ENCODE measurements around the gene TTL.
"Not testable (repeated sequence)": the region's sequence is repeated elsewhere in the genome, so short reads cannot be mapped to it uniquely, and the experiment has no call there.

TTL gene

DNA sequence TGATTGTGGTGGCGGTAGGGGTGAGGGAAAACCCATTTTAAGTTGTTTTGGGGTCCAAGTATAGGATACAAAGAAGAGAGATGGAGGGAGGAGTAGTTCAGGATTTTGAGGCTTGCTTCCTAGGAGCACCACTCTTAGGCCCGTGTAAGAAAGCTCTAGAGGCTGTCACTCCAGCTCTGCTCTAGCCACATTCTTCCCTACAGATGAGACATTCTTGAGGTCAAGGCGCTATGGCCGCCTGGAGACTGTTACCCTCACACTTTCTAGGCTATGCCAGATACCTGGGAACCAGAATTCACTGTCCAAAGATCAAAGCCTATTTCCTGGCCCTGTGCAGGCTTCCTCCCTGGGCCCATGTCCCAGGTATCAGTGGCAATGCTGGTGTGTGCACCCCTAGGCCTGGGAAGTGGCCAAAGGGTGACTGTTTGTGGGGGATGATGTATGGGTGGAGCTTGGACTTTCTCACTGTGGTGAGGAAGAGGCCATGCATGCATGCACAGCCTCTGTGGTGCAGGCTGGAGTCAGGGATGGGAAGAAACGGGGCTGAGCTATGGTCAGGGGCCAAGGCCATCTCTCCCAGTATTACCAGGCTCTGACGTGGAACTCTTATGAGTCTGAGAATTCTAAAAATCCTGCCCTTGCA, 7.0 kb upstream of the TTL start:
- no peak for DNase-seq (ENCODE audit: low spot score)

DNA sequence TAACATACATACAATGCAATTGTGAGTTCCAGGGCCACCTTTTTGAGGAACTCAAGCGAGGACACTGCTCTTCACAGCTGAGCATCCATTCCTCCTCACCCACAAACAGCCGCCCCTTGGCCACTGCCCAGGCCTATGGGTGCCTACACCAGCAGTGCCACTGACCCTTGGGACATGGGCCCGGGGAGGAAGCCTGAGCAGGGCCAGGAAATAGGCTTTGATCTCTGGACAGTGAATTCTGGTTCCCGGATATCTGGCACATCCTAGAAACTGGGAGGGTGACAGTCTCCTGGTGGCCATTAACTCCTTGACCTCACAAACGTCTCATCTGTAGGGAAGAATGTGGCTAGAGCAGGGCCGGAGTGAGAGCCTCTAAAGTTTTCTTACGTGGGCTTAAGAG, 5.5 kb upstream of the TTL start:
- DNase-seq (ENCODE audit: low spot score): no peak

DNA sequence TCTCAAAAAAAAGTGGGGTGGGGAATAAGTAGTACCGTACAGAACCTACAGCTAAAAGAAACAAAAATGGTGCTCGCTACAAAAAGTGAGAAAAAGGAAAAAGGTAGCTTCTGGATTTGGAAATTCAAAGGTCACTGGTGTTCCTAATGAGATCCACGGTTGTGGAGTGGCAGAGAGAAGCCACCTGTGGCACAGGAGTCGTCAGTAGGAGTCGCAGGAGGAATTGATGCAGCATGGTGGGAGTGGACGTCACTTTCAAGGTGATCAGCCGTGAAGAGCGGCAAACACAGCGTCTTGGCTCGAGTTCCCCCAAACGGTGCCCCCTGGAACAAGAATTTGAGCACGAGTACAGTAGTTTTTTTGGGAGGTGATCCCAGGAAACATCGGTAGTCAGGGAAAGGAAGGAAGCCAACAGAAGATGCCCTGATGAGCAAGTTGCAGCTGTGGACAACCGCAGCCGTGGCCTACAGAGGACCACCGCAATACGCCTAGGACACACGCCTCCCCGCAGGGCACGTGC, 1.4 kb upstream of the TTL start:
- no peak for DNase-seq (ENCODE audit: low spot score)

DNA sequence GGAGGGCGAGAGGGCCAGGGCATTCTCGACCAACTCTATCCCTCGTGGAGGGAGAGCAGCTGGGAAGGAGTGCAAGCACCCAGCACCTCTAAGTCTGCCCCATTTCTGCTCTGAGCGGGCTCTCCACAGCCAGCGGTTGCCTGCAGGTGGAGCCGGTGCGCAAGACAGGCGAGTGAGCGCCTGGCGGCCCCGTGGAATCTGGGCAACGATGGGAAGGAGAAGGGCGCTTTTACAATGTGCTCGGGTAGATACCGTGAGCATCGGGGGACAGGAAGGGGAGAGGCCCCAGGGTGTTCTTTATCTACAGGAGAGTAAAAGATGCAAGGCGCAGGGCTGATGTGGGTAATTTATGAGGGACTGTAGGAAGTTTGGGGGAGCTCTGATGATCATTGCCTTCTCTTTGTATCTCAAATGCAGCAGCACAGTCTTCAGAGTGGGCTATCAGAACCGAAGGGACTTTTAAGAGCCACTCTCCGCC, 867 bp upstream of the TTL start:
- peak; percentile 89 for DNase-seq (ENCODE audit: low spot score)

DNA sequence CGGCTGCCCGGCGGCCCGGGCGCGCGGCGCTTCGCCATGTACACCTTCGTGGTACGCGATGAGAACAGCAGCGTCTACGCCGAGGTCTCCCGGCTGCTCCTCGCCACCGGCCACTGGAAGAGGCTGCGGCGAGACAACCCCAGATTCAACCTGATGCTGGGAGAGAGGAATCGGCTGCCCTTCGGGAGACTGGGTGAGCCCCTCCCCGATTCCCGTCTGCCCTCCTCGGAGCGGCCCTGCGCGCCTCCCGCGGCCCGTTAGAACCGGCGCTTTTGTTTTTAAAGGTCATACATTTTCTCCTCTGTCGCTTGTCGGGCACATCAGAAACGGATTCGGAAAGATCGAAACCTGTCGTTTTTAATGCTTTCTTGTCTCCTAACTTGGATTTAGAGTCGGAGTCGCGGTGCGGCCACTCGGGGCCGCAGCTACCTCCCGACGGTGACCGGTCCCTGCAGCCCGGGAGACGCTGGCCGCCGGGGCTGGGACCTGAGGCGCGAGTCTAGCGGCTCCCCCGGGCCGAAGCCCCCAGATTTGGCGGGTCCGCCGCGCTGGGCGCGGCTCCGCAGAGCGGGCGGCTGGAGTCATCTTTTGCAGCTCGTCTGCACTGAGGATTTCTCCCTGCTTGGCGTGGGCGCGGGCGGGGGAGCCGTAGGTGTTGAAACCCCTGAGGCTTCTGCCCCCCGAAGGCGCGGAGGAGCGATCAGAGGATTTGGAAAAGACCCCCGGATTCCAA, 519 bp downstream of the TTL start:
- peak; percentile 31 for DNase-seq (ENCODE audit: low spot score)

DNA sequence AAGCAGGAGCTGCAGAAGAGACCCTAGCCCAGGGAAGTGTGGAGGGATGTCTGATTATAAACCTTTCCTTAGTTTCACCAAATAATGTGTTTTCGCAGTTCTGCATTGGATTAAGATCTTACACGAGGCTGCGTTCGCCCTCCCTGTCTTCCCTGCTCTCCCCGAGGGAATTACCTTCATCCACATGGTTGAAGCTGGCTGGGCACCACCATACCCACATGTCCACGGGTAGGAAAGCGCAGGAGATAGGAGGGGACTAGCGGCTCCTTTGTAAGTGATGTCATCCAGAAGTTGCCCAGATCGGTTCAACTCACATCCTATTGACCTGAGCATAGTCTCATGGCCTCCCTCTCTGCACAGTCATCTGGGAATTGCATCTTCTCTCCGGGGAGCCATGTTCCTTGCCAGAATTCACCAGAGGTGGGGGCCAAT, 1.1 kb downstream of the TTL start:
- peak; percentile 30 for DNase-seq (ENCODE audit: low spot score)

DNA sequence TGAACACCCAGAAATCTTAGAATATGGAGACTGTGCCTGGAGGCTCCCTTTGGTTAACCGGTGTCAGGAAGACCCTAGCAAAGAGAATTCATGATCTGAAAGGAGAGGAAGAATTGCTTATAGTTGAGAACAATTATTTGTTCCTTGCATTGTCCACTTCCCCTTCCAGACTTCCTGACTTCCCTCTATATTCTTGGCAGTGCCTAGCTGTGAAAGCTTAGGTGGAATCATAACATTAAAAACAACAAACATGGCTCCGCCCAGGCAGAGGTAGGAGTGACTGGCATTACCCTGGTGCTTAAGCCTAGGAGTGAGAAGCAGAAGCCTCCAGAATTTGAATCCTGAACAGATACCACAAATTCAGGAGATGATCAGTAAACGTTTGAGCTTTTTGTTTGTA, 1.9 kb downstream of the TTL start:
- no peak for DNase-seq (ENCODE audit: low spot score)

DNA sequence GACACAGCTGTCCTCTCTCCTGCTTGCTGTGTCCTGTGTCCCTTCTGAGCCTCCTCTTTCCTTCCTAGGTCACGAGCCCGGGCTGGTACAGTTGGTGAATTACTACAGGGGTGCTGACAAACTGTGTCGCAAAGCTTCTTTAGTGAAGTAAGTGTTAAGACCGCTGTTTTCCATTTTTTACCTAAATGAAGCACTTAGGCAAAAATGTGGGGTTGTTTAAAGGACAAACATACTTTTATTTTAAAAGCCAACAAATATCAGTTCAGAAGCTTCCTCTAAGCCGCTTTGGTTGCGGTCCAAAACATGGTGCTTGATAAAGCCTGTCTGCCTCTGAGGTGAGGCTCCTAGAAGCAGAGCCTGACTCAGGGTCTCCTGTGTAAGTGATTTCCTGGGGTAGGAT, 3.9 kb downstream of the TTL start:
- DNase-seq (ENCODE audit: low spot score): no peak

DNA sequence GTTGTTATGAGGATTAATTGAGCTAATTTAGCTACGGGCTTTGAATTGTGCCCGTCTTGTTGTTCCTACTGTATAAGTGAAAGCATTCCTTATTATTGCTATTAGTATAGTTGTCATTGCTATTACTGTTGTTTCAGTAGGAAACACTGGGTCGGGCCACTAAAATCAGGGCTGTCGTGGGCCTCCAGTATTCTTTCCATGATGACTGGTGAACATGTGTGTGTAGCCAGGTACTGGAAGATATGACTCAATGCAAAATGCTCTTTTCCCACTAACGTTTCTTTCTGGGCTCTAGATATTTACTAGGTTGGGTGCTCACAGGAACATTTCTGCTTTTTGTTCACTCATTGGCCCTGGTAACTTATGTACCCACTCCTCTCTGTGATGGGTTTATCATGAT, 4.9 kb downstream of the TTL start:
- no peak for DNase-seq (ENCODE audit: low spot score)

DNA sequence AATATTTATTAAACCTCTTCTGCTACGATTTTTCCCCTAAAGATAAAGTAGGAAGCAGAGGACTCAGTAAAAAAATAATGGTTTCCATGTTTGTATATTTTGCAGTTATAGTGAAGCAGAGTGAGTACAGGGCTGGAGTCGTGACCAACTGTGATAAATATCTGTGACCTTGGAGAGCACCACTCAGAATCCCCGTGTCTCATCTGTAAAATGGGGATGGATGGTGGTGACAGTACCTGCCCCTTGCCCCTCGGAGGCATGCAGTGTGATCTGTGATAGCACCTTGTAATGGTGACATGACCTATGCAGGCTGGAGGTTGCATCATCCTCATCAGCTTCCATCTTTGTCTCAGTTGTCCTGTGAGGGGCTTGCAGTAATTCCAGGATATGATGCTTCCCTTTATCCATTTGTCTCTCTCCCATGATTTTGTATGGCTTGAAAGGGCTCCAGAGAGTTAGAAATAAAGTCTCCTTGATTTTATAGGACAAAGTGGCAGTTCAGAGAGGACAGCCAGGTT, 5.5 kb downstream of the TTL start:
- no peak for DNase-seq (ENCODE audit: low spot score)

DNA sequence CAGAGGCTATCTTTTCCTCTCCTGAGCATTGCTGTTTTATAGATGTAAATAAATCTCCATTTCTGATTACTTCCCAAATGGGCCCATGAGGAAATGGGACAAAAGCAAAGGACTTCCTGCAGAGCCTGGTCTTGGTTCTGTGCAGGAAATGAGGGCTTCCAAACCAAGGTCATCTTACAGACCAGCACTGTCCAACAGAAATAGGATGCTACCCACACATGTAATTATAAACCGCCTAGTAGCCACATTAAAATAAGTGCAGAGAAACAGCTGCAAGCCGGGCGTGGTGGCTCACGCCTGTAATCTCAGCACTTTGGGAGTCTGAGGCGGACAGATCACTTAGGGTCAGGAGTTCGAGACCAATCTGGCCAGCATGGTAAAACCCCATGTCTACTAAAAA, 6.2 kb downstream of the TTL start:
- DNase-seq (ENCODE audit: low spot score): no peak

DNA sequence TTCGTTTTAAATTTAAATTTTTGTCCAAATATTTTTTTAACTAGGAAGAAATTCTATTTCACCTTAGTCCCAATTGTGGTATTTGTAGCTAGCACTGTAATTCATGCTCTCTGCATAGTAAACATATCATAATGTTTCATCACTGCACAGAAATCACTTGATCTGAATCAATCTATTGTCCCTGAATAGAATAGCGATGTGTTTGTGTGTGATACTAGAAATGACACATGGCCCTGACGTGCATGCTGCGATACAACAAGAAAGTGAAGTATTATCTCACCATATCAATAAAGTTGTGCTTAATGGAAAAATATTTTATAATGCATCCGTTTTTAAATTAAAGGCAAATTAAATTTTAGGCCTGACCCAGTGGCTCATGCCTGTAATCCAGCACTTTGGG, 10.0 kb downstream of the TTL start:
- peak; percentile 87 for DNase-seq (ENCODE audit: low spot score)

DNA sequence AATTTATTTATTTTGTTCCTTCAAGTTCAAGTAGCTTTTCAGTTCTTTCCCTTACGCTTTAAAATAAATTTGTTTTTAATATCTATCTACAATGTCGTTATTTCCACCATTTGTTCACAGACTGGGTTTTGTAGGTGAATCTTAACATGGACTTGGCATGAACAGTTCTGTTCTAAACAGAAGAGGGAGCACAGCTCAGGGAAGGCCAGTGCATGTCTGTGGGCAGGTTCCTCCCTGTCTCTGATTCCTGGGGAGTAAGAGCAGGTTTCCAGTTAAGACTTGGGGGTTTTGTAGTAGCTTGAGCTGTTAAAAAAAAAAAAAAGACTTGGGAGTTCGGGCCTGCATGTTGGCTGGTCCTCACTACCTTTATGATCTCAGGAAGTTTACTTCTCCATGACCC, 11.1 kb downstream of the TTL start:
- DNase-seq (ENCODE audit: low spot score): peak; percentile 22

DNA sequence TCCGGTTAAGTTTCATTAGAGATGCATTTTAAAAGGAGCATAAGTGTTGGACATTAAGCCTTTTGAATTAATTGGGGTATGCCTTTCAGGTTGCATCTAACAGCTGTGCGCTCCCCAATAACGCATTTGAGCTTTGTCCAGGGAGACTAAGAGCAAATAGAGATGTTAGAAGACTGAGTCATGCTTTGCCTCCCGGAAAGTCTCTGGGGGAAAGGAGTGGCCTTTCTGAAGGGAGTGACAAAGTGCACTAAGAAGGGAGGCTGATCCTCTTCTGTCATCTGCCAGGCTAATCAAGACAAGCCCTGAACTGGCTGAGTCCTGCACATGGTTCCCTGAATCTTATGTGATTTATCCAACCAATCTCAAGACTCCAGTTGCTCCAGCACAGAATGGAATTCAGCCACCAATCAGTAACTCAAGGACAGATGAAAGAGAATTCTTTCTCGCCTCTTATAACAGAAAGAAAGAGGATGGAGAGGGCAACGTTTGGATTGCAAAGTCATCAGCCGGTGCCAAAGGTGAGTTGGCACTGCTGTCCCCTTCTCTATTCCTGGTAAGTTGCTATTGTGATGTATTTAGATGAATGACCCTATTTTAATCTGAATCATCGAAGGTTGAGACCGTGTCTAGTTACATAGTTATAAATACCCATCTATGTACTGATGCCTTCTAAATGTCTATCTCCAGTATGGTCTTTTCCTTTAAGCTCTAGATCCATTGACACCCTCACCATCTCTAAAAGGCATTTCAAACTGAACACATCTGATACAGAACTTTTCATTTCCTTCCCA, 12.1 kb downstream of the TTL start:
- DNase-seq (ENCODE audit: low spot score): peak; percentile 36

DNA sequence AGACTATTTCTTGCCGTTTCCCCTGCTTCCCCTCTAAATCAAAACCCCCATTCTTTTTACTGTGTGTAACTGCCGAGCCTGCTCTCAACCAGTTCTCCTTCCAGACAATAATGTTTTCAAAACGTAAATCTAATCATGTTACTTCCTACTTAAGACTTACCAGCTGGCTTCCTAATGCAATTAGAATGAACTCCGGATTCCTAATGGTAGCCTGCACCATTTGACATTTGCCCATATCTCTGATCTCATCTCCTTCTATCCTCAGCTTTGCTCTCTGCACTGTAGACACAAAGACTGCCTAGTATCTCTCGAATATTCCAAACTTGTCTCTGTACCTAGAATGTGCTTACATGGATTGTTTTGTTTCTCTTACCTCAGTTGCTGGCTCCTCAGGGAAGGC, 12.9 kb downstream of the TTL start:
- DNase-seq (ENCODE audit: low spot score): peak; percentile 17

DNA sequence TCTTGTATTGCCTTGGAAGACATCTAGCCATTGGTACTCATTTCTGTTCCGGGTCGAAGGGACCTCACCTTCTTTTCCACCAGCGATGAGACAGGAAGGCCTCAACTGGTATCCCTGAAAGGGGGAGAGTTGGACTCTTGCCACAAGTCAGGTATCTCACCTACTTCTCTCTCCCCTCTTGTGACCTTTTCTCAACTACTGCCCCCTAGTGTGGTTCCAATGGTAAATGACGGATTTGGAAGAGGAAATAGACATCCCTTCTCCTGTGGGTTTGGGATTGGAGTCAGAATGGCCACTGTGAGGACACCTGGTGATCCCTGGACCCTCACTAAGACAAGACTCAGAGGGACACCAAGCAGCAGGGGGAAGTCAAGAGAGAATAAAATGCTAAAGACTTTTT, 13.9 kb downstream of the TTL start:
- DNase-seq (ENCODE audit: low spot score): not testable (repeated sequence)

DNA sequence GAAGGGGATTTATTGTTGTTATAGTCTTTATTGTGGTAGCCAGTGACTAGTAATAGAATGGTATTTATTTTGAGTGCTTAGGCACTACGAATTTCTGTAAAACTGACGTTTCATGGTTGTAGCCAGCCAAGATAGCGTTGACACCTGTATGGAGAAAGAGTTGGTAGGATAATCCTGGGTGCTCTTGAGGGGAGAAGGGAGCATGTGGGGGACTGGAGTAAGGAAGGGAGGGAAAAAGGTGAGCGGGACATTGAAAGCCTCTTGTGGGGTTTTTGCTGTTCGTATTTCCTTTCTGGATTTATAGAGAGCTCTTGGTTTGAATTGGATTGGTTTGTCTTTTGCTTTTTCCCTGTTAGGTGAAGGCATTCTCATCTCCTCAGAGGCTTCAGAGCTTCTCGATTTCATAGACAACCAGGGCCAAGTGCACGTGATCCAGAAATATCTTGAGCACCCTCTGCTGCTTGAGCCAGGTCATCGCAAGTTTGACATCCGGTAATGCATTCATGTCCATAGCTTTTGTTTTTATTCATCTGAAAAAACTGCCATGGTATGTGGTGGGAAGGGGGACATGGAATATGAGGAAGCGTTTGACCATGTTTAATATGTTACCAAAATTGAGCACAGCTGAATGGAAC, 19.0 kb downstream of the TTL start:
- DNase-seq (ENCODE audit: low spot score): peak; percentile 62

DNA sequence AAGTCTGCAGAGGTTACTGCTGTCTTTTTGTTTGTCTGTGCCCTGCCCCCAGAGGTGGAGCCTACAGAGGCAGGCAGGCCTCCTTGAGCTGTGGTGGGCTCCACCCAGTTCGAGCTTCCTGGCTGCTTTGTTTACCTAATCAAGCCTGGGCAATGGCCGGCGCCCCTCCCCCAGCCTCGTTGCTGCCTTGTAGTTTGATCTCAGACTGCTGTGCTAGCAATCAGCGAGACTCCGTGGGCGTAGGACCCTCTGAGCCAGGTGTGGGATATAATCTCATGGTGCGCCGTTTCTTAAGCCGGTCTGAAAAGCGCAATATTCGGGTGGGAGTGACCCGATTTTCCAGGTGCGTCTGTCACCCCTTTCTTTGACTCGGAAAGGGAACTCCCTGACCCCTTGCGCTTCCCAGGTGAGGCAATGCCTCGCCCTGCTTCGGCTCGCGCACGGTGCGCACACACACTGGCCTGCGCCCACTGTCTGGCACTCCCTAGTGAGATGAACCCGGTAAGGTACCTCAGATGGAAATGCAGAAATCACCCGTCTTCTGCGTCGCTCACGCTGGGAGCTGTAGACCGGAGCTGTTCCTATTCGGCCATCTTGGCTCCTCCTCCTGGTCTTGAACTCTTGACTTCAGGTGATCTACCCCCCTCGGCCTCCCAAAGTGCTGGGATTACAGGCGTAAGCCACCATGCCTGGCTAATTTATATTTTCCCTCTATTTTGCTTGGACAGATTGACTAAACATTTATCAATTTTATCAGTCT, 27.5 kb downstream of the TTL start:
- DNase-seq (ENCODE audit: low spot score): not testable (repeated sequence)

DNA sequence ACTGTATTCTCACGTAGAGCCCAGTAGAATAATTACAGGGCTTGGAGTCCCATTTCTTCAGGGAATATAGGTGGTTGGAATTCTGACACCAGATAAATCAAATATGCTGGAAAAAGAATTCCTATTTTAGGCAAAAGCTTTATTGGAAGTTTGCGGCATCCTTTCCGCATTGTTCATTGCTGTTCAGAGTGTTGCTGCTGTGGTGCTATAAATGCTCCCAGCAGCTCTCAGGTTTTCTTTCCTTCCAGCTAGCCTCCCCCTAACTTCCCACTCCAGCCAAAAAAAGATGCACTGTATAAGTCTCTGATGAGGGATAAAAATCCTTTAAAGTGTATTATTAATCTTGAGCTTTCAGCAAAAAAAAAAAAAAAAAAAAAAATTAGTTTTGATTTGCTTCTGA, 34.8 kb downstream of the TTL start:
- DNase-seq (ENCODE audit: low spot score): no peak

DNA sequence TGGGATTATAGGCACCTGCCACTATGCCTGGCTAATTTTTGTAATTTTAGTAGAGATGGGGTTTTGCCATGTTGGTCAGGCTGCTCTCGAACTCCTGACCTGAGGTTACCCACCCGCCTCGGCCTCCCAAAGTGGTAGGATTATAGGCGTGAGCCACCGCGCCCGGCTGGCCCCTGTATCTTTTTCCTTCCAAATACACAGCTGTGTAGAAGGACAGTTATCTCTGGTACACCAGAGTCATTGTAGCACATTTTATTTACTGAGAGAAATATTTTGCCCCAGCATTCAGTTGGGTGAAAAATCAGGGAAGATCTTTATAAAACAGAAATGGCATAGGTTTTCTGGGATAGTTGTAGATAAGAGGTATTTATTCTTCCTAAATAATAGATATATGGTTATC, 36.9 kb downstream of the TTL start:
- no peak for DNase-seq (ENCODE audit: low spot score)

DNA sequence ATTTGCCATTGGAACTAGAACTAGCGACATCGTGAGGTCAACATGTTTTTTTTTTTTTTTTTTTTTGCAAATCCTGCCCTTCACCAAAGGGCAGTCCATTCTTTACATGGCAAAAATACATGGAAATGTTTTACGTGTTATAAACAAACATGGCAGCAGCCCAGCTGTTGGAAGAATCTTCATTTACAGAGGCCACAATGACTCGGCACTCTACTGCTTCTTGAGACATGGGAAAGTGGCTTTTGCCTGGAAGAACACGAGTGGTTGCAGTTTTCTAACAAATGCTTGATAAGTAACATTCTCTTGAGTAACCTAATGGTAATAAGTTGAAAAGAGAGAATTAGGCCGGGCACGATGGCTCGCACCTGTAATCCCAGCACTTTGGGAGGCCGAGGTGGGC, 37.5 kb downstream of the TTL start:
- DNase-seq (ENCODE audit: low spot score): no peak
